GM18870 (cell line): Measurements from ENCODE around the gene EBNA1BP2.
"Not testable (repeated sequence)": the region's sequence is repeated elsewhere in the genome, so short reads cannot be mapped to it uniquely, and the experiment has no call there.

Experiments used
- ATAC-seq: cut with Tn5 transposase; IDR thresholded peaks from one replicate; pipeline ENCODE4 v1.9.1; 2021; ENCODE audit warnings: moderate library complexity; ENCODE audit not compliant: unreplicated experiment

Gene EBNA1BP2

GRCh38 chr1:43172527-43172972 is 460 bp upstream of the EBNA1BP2 start:
- no peak for ATAC-seq

- ATAC-seq = no peak
Observed at GRCh38 chr1:43171312-43171875, 696 bp downstream of the EBNA1BP2 start.

GRCh38 chr1:43165765-43166164 is 6.3 kb downstream of the EBNA1BP2 start:
- ATAC-seq = no peak

- ATAC-seq = no peak
Observed at GRCh38 chr1:43165162-43165561, 6.9 kb downstream of the EBNA1BP2 start.

- no peak for ATAC-seq
Observed at GRCh38 chr1:43156026-43156425, 16.1 kb downstream of the EBNA1BP2 start.

GRCh38 chr1:43153443-43153842 is 18.6 kb downstream of the EBNA1BP2 start:
- no peak for ATAC-seq

- no peak for ATAC-seq
Observed at GRCh38 chr1:43152866-43153265, 19.2 kb downstream of the EBNA1BP2 start.

- no peak for ATAC-seq
Observed at GRCh38 chr1:43149889-43150288, 22.2 kb downstream of the EBNA1BP2 start.

- no peak for ATAC-seq
Observed at GRCh38 chr1:43147625-43148327, 24.3 kb downstream of the EBNA1BP2 start.

GRCh38 chr1:43144237-43144636 is 27.9 kb downstream of the EBNA1BP2 start:
- no peak for ATAC-seq

- ATAC-seq = no peak
Observed at GRCh38 chr1:43143441-43143888, 28.6 kb downstream of the EBNA1BP2 start.

GRCh38 chr1:43140583-43140982 is 31.5 kb downstream of the EBNA1BP2 start:
- no peak for ATAC-seq

- no peak for ATAC-seq
Observed at GRCh38 chr1:43140010-43140409, 32.1 kb downstream of the EBNA1BP2 start.

- ATAC-seq = not testable (repeated sequence)
Observed at GRCh38 chr1:43139295-43139694, 32.8 kb downstream of the EBNA1BP2 start.

- ATAC-seq = no peak
Observed at GRCh38 chr1:43137445-43138052, 34.5 kb downstream of the EBNA1BP2 start.

GRCh38 chr1:43135857-43136781 is 36.0 kb downstream of the EBNA1BP2 start:
- no peak for ATAC-seq

GRCh38 chr1:43134640-43135039 is 37.5 kb downstream of the EBNA1BP2 start:
- no peak for ATAC-seq

GRCh38 chr1:43134068-43134467 is 38.0 kb downstream of the EBNA1BP2 start:
- no peak for ATAC-seq

GRCh38 chr1:43129426-43129825 is 42.7 kb downstream of the EBNA1BP2 start:
- no peak for ATAC-seq

- ATAC-seq = no peak
Observed at GRCh38 chr1:43128816-43129215, 43.3 kb downstream of the EBNA1BP2 start.

- no peak for ATAC-seq
Observed at GRCh38 chr1:43123031-43123430, 49.1 kb downstream of the EBNA1BP2 start.
